Gastroesophageal sphincter (tissue), 3 donors: ENCODE measurements around the gene SYCP3.

ENCODE experiments used
- CTCF ChIP-seq, 4 experiments: fragments of 200-600 bp in 2 of 4; fragments of 450-650 bp in 2 of 4; sonication (generic) in 1 of 4; IDR thresholded peaks; one replicate each; pipeline ENCODE4 v1.5.1; 2017 to 2019; ENCODE audit warnings: antibody characterized with exemption in 4 of 4, mild to moderate bottlenecking in 2 of 4, moderate library complexity in 2 of 4
- EP300 ChIP-seq: sonication (generic); formaldehyde crosslinking; IDR thresholded peaks from one replicate; pipeline ENCODE4 v1.6.1; 2017; ENCODE audit warnings: antibody characterized with exemption, mild to moderate bottlenecking
- POLR2A ChIP-seq, 2 donors: fragments of 450-650 bp; IDR thresholded peaks; one replicate each; pipeline ENCODE4 v1.6.1; 2017; ENCODE audit warnings: antibody characterized with exemption in 2 of 2, mild to moderate bottlenecking in 2 of 2, moderate library complexity in 1 of 2
- POLR2AphosphoS5 ChIP-seq: sonication (generic); formaldehyde crosslinking; IDR thresholded peaks from one replicate; pipeline ENCODE4 v1.6.1; 2017; ENCODE audit warnings: antibody characterized with exemption

- no peak for TF ChIP-seq CTCF (IDR thresholded peaks at IDR 0.05)
- TF ChIP-seq POLR2A (IDR thresholded peaks at IDR 0.05) = no peak
- TF ChIP-seq POLR2AphosphoS5 = no peak
- TF ChIP-seq EP300 = no peak
Observed at GRCh38 chr12:101768781-101769180, 29.5 kb upstream of the SYCP3 start.
